HG03558 (cell line): ENCODE data around the gene UNKL.

Experiments
- ATAC-seq: cut with Tn5 transposase; IDR thresholded peaks from one replicate; pipeline ENCODE4 v1.9.1; 2021; ENCODE audit warnings: moderate number of reproducible peaks; ENCODE audit not compliant: unreplicated experiment; ENCODE audit errors: extremely low read depth

Gene UNKL

DNA sequence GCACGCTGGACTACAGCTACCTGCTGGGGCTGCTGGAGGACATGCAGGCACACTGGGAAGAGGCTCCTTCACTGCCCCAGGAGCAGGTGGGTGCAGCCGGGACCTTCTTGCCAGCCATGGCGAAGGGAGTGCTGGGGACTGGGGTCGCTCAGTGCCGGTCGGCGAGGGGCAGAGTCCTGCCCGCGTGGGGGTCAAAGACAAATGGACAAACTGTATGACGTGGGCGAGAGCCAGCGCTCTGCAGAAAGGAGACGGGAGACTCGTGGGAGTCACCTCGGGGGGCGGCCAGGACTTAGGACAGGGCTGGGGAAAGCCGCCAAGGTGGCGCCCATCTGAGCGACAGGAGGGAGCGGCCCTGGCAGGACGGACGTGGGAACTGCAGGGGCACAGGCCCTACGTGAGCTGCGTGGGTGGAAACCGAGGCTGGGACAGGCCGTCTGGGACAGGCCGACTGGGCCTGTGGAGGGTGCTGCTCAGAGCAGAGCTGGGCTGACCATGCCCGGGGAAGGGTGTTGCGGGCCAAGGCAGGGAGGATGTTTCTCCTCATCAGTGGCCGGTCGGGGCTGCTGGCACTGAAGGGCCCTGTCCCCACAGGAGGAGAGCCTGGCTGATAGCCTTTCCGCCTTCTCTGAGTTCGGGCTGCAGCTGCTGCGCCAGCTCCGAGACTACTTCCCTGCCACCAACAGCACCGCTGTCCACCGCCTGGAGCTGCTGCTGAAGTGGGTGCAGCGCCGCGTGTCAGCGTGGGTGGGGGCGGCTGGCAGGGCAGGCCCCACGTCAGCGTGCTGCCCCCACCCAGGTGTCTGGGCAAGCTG lies 70.9 kb downstream of the UNKL start:
- no peak for ATAC-seq

GRCh38 chr16:1342526-1343427 lies 71.7 kb downstream of the UNKL start:
- peak; percentile 71 for ATAC-seq

- ATAC-seq: no peak
These were observed 72.7 kb downstream of the UNKL start for GRCh38 chr16:1341495-1342420.

DNA sequence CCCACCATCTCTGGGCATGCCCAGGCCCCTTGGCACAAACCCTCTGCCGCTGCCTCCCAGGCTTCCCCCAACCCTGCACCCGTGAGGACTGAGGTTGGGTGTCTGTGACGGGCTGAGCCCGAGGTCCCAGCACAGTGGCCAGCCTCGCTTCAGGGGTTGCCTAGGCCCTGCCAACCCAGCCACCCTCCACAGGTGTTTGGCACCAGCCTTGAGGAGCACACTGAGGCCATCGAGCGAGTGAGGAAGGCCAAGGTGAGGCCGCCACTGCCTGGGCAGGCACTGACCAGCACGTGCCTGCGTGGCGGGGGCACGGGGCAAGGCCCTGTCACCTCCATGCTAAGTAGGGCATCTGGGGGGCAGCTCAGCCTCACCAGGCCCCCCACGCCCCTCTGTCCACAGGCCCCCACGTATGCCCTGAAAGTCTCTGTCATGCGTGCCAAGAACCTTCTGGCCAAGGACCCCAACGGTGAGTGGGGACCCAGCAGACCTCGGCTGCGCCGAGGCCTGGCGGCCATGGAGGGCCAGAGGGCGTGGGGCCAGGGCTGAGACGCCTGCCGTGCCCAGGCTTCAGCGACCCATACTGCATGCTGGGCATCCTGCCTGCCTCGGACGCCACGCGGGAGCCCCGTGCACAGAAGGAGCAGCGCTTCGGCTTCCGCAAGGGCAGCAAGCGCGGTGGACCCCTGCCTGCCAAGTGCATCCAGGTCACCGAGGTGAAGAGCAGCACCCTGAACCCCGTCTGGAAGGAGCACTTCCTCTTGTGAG lies 73.6 kb downstream of the UNKL start:
- no peak for ATAC-seq

- no peak for ATAC-seq
These were observed 75.4 kb downstream of the UNKL start for GRCh38 chr16:1338855-1339675.

DNA sequence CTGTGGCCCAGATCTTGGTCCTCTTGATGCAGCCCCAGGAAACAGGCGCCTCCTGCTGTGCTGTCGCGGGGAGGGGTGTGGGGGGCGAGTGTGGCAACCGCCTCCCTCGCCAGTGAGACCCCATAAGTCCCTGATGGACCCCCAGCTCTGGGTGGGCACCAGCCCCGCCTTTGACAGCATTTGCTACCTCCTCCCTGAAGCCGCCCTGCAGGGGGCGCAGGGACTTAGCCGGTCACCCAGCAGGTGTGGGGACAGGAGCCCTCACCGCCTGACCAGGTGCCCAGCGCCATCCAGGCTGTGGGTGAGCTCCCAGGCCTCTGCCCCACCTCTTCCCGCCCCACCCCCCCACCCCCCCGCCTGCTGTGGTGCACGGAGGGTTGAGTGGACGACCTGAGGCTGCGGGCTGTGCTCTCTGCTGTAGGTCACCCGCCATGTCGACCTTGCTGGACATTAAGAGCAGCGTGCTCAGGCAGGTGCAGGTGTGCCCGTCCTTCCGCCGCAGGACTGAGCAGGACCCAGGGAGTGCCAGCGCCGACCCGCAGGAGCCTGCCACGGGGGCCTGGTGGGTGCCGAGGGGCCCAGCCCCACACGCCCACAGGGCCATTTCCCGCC lies 76.3 kb downstream of the UNKL start:
- no peak for ATAC-seq

DNA sequence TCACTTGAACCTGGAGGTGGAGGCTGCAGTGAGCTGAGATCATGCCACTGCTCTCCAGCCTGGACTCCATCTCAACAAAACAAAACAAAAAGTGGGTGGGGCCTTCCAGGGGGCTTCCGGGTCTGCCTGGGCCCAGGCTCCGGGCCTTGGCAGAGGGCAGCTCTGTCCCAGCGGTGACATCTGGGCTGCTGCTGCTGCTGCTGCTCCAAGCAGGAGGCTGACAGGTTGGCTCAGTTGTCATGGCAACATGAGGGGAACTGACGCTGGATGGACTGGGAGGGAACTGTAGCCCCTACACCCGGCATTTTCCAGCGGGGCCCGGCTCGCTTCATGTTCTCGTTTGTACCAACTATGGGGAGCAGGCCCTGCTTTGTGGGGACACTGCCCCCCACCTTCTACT lies 77.0 kb downstream of the UNKL start:
- ATAC-seq: no peak

DNA sequence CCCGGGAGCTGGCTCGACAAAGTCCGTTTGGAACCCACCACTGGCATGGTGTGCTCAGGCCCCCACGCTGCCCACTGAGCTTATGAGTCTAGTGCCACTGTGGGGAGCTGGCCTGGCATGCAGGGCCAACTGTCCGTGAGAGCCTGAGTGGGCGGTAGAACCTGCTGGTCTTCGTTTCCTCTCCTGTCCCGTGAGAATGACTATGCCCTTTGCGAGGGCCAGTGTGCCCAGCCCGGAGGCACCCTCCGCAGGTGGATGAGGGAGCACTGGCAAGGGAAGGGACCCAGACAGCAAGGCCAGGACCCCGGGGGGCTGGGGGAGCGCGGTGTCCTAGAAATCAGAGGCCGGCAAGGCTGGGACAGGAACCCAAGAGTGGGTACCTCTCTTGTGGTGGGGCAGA lies 77.9 kb downstream of the UNKL start:
- ATAC-seq: no peak

DNA sequence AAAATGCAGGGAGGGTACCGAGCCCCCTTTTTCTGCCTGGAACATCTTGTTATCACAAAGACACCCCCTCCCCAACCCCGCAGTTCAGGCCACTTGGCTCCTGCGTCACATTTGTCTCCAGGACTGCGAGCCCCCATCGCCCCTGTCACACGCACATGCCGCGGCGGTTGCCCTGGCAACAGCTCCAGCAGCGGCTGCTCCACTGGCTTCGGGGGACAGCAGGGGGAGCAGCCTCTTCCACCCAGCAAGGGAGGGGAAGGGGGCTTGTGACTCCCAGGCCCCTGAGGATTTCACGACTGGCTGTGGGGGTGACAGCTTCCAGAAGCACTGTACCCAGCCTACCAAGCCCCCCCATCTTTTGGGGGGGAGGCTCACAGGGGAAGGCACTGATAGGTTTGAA lies 78.5 kb downstream of the UNKL start:
- ATAC-seq: no peak

GRCh38 chr16:1335211-1335971 lies 79.1 kb downstream of the UNKL start:
- ATAC-seq: no peak

- no peak for ATAC-seq
These were observed 79.8 kb downstream of the UNKL start for GRCh38 chr16:1334739-1335138.

DNA sequence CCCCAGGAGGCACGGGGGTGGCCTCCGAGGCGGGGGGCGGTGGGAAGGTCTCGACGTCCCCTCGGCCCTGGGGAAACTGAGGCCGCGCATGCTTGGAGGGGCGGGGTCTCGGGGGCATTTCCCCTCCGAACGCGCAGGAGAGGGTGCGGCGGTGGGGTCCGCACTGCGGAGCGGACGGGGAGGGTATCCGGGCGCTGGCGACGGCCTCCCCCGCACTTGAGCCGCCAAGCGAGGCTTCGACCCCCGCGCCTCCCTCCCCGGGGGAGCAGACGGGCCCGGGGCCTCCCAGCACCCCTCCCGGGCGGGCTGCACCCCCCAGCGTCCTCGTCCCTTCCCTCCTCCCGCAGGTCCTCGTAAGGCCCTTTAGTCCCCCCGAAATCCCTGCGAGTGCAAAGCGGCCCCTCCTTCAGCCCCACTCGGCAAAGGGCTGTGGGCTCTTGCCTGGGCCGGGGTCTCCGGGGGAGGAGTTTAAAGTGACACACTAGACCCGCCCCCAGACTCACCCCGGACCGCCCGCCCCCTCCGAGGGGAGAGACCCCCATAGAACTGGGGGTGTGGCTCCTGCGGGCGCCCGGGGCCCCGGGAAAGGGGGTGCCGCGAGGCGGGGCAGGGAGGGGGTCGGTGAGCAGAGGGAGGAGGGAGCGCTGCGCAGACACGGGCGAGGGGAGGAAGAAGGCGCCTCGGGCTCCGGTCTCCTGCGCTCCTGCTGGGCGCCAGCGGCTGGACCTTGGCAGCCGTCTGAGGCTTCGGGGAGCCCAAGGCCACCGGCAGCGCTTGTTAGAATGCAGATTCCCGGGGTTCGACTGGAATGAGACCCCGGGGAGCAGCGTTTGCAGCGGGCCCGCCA lies 80.4 kb downstream of the UNKL start:
- ATAC-seq: no peak

- ATAC-seq: no peak
These were observed 81.2 kb downstream of the UNKL start, which contains the start of gene BAIAP3 for GRCh38 chr16:1333149-1333812. BAIAP3 (plus strand) TSS chr16:1333645; CDS start chr16:1338550, 4,905 bp downstream.

DNA sequence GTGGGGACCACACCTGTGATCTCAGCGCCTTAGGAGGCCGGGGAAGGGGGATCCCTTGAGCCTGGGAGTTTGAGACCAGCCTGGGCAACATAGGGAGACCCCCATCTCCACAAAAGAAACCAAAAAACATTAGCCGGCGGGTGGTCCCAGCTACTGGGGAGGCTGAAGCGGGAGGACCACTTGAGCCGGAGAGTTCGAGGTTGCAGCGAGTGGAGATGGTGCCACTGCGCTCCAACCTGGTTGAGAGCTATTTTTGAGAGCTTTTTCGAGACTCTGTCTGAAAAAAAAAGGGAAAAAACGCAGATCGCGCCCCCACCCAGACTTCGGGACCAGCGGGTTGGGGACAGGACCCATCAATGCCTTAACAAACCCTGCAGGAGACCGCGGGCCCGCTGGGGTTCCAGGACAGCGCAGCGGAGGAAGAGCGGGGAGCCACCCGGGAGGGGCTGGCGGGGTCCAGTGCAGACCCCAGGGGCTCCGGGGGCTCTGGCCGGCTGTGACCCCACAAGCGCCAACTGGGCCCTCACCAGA lies 81.8 kb downstream of the UNKL start:
- no peak for ATAC-seq

GRCh38 chr16:1331712-1332617 lies 82.5 kb downstream of the UNKL start:
- no peak for ATAC-seq
